H1 (cell line): ENCODE measurements around the gene GPR15LG. TPM values are rescaled to one million over a fixed set of nuclear protein-coding genes. Genes with fewer than 3 reads are reported as not detected.

ENCODE experiments used
- CTCF ChIA-PET: fragments of 300-600 bp; sonication (Branson Sonifier 250); formaldehyde crosslinking; loops from one replicate; lab custom pipeline; 2021; ENCODE audit not compliant: partially characterized antibody; lab: Charles Lee
- POLR2A ChIA-PET: fragments of 300-600 bp; sonication (Branson Sonifier 250); formaldehyde crosslinking; loops from one replicate; lab custom pipeline; 2021; ENCODE audit warnings: inconsistent platforms; ENCODE audit not compliant: partially characterized antibody; lab: Charles Lee
- DNase-seq, 2 experiments: peaks; one replicate each; pipeline versions ENCODE4 v3.0.0 to v3.0.0-alpha.2; 2010 to 2022; ENCODE audit warnings: low spot score in 2 of 2, low read depth in 1 of 2, mixed read lengths in 1 of 2
- FAIRE-seq: peaks from 2 replicates; lab custom pipeline; 2011; peaks lifted over from hg19 to GRCh38; lab: Jason Lieb, UNC
- H2AFZ ChIP-seq: 2 replicates; pipeline ENCODE4 v1.8.1; 2012; ENCODE audit warnings: low read length, inconsistent platforms
- H2AK5ac ChIP-seq: 2 replicates; pipeline ENCODE4 v1.6.1; 2013; ENCODE audit warnings: low read depth, low read length
- H2BK120ac ChIP-seq: replicated peaks from 2 replicates; pipeline ENCODE3; 2013; ENCODE audit warnings: low read depth, low read length, inconsistent platforms
- H2BK12ac ChIP-seq: 2 replicates; pipeline ENCODE4 v1.6.1; 2013; ENCODE audit warnings: low read depth, low read length
- H2BK15ac ChIP-seq: 2 replicates; pipeline ENCODE4 v1.6.1; 2013; ENCODE audit warnings: low read length
- H2BK20ac ChIP-seq: 2 replicates; pipeline ENCODE4 v1.6.1; 2013; ENCODE audit warnings: low read length
- H2BK5ac ChIP-seq: 2 replicates; pipeline ENCODE4 v1.6.1; 2013; ENCODE audit warnings: low read depth, low read length
- H3K14ac ChIP-seq: 2 replicates; pipeline ENCODE4 v1.6.1; 2013; ENCODE audit warnings: inconsistent platforms; ENCODE audit not compliant: insufficient read length
- H3K18ac ChIP-seq: 2 replicates; pipeline ENCODE4 v1.6.1; 2013; ENCODE audit warnings: low read length; ENCODE audit errors: extremely low read depth
- H3K23ac ChIP-seq: 2 replicates; pipeline ENCODE4 v1.6.1; 2013; ENCODE audit warnings: inconsistent platforms; ENCODE audit not compliant: insufficient read length
- H3K23me2 ChIP-seq: 2 replicates; pipeline ENCODE4 v1.6.1; 2013; ENCODE audit warnings: low read depth, low read length
- H3K27ac ChIP-seq: 2 replicates; pipeline ENCODE4 v1.6.1; 2011; ENCODE audit warnings: low read depth, low read length, inconsistent platforms
- H3K27me3 ChIP-seq, 4 experiments: replicated peaks in 1 of 4; 1 replicate in 1 of 4; 2 replicates in 3 of 4; pipeline versions ENCODE4 v1.6.1 to v1.8.1; 2011 to 2013; ENCODE audit warnings: low read length in 3 of 4, mild to moderate bottlenecking in 3 of 4, inconsistent platforms in 2 of 4, mixed read lengths in 2 of 4, moderate library complexity in 1 of 4; ENCODE audit not compliant: control insufficient read depth in 3 of 4, insufficient read depth in 3 of 4; ENCODE audit errors: extremely low read depth in 1 of 4
- H3K36me3 ChIP-seq, 4 experiments: 2 replicates each; pipeline versions ENCODE4 v1.6.1 to v1.8.1; 2011 to 2013; ENCODE audit warnings: mild to moderate bottlenecking in 4 of 4, low read length in 3 of 4, moderate library complexity in 2 of 4, control low read depth in 1 of 4, inconsistent platforms in 1 of 4; ENCODE audit not compliant: insufficient read depth in 4 of 4, control insufficient read depth in 2 of 4
- H3K4ac ChIP-seq: replicated peaks from 2 replicates; pipeline ENCODE3; 2013; ENCODE audit warnings: low read length, low read depth, mixed read lengths, inconsistent platforms; ENCODE audit not compliant: insufficient read length
- H3K4me1 ChIP-seq, 4 experiments: replicated peaks in 1 of 4; 1 replicate in 1 of 4; 2 replicates in 3 of 4; pipeline versions ENCODE4 v1.6.1 to v1.8.1; 2011 to 2013; ENCODE audit warnings: low read length in 3 of 4, inconsistent platforms in 2 of 4, mixed read lengths in 1 of 4; ENCODE audit not compliant: insufficient read depth in 4 of 4, control insufficient read depth in 3 of 4
- H3K4me2 ChIP-seq, 2 experiments: 2 replicates each; pipeline versions ENCODE4 v1.6.1 to v1.8.1; 2011 to 2013; ENCODE audit warnings: low read depth in 2 of 2, low read length in 2 of 2, control low read depth in 1 of 2, inconsistent platforms in 1 of 2, mild to moderate bottlenecking in 1 of 2; ENCODE audit not compliant: insufficient read depth in 1 of 2
- H3K4me3 ChIP-seq, 4 experiments: fragments of 200-600, 300-600 bp in 1 of 4; sonication (generic), shearing (Covaris generic), sonication (Bioruptor Twin) in 1 of 4; 2 replicates each; pipeline versions ENCODE4 v1.5.1 to v1.8.1; 2011 to 2016; ENCODE audit warnings: low read length in 4 of 4, low read depth in 3 of 4, control low read depth in 2 of 4, inconsistent platforms in 2 of 4, mild to moderate bottlenecking in 2 of 4, mixed read lengths in 1 of 4, moderate library complexity in 1 of 4; ENCODE audit not compliant: insufficient read depth in 2 of 4; ENCODE audit errors: extremely low read depth in 1 of 4
- H3K56ac ChIP-seq: replicated peaks from 2 replicates; pipeline ENCODE3; 2013; ENCODE audit warnings: low read depth, mild to moderate bottlenecking, mixed read lengths, low read length, inconsistent platforms; ENCODE audit not compliant: insufficient read length
- H3K79me1 ChIP-seq: 2 replicates; pipeline ENCODE4 v1.6.1; 2013; ENCODE audit warnings: low read depth, low read length, control low read depth
- H3K79me2 ChIP-seq, 2 experiments: 2 replicates each; pipeline versions ENCODE4 v1.6.1 to v1.8.1; 2012 to 2013; ENCODE audit warnings: low read length in 2 of 2, mild to moderate bottlenecking in 2 of 2, inconsistent platforms in 1 of 2; ENCODE audit not compliant: insufficient read depth in 2 of 2, control insufficient read depth in 1 of 2
- H3K9ac ChIP-seq, 4 experiments: replicated peaks in 1 of 4; 1 replicate in 1 of 4; 2 replicates in 3 of 4; pipeline versions ENCODE4 v1.6.1 to v1.8.1; 2011 to 2013; ENCODE audit warnings: low read depth in 3 of 4, low read length in 3 of 4, control low read depth in 2 of 4, mild to moderate bottlenecking in 2 of 4, moderate library complexity in 2 of 4, inconsistent platforms in 1 of 4; ENCODE audit errors: extremely low read depth in 1 of 4
- H3K9me3 ChIP-seq, 2 experiments: 2 replicates each; pipeline versions ENCODE4 v1.6.1 to v1.8.1; 2012 to 2013; ENCODE audit warnings: mild to moderate bottlenecking in 2 of 2, moderate library complexity in 2 of 2, control low read depth in 1 of 2, inconsistent platforms in 1 of 2, low read depth in 1 of 2, low read length in 1 of 2, mixed read lengths in 1 of 2; ENCODE audit not compliant: insufficient read depth in 2 of 2
- H4K20me1 ChIP-seq, 2 experiments: replicated peaks in 1 of 2; 2 replicates each; pipeline versions ENCODE3 to v1.8.1; 2011 to 2013; ENCODE audit warnings: inconsistent platforms in 2 of 2, low read length in 2 of 2, mild to moderate bottlenecking in 1 of 2; ENCODE audit not compliant: insufficient read depth in 2 of 2, control insufficient read depth in 1 of 2
- H4K5ac ChIP-seq: 2 replicates; pipeline ENCODE4 v1.6.1; 2013; ENCODE audit warnings: low read length, low read depth, mixed read lengths, inconsistent platforms; ENCODE audit not compliant: insufficient read length
- H4K8ac ChIP-seq: 2 replicates; pipeline ENCODE4 v1.8.0; 2013; ENCODE audit warnings: mild to moderate bottlenecking, moderate library complexity, low read length, inconsistent platforms; ENCODE audit not compliant: insufficient read depth; ENCODE audit errors: extremely low read depth
- H4K91ac ChIP-seq: replicated peaks from 2 replicates; pipeline ENCODE3; 2013; ENCODE audit warnings: low read length, mixed read lengths, inconsistent platforms; ENCODE audit not compliant: insufficient read length
- CTCF ChIP-seq, 3 experiments: IDR thresholded peaks; 1 replicate in 2 of 3; 2 replicates in 1 of 3; pipeline versions ENCODE4 v1.5.1 to v1.6.1; 2011; ENCODE audit warnings: low read length in 3 of 3, mild to moderate bottlenecking in 3 of 3, inconsistent platforms in 2 of 3, low read depth in 1 of 3, moderate library complexity in 1 of 3; ENCODE audit not compliant: insufficient read depth in 1 of 3; ENCODE audit errors: control extremely low read depth in 1 of 3
- KDM4A ChIP-seq: IDR thresholded peaks from one replicate; pipeline ENCODE4 v1.7.1; 2012; ENCODE audit warnings: low read depth, mild to moderate bottlenecking, moderate library complexity, low read length, inconsistent platforms; ENCODE audit not compliant: severe bottlenecking
- MAX ChIP-seq: IDR thresholded peaks from 2 replicates; pipeline ENCODE4 v1.6.1; 2012; ENCODE audit warnings: inconsistent platforms
- POLR2AphosphoS5 ChIP-seq: IDR thresholded peaks from 2 replicates; pipeline ENCODE4 v1.6.1; 2011; ENCODE audit warnings: low read depth, low read length
- POU5F1 ChIP-seq: IDR thresholded peaks from 2 replicates; pipeline ENCODE4 v1.6.1; 2011; ENCODE audit warnings: low read depth, mild to moderate bottlenecking, low read length, moderate library complexity
- RAD21 ChIP-seq, 2 experiments: IDR thresholded peaks in 1 of 2; conservative IDR thresholded peaks in 1 of 2; 2 replicates each; pipeline ENCODE4 v1.6.1; 2011; ENCODE audit warnings: low read depth in 2 of 2, low read length in 2 of 2, improper control_type of control experiment in 1 of 2, inconsistent platforms in 1 of 2, mild to moderate bottlenecking in 1 of 2, moderate library complexity in 1 of 2
- SIN3A ChIP-seq, 2 experiments: IDR thresholded peaks in 1 of 2; conservative IDR thresholded peaks in 1 of 2; 2 replicates each; pipeline ENCODE4 v1.6.1; 2011 to 2012; ENCODE audit warnings: low read length in 2 of 2, improper control_type of control experiment in 1 of 2, low read depth in 1 of 2, mild to moderate bottlenecking in 1 of 2
- SIX5 ChIP-seq: IDR thresholded peaks from 2 replicates; pipeline ENCODE4 v1.6.1; 2011; ENCODE audit warnings: mild to moderate bottlenecking, low read depth, low read length
- WGBS, 2 experiments: shearing (Covaris generic) in 1 of 2; methylation state at CpG; one replicate each; pipeline versions ENCODE4 v1.1.6 to v1.1.7; 2013 to 2015; ENCODE audit warnings: low lambda C conversion rate in 2 of 2, mixed read lengths in 2 of 2, inconsistent platforms in 1 of 2, low coverage in 1 of 2, missing lambda C conversion rate in 1 of 2; ENCODE audit not compliant: insufficient replicate concordance in 2 of 2, insufficient coverage in 1 of 2, insufficient read length in 1 of 2; ENCODE audit errors: extremely low coverage in 1 of 2, missing lambda C conversion rate in 1 of 2; 5-methylcytosine and 5-hydroxymethylcytosine counted together
- polyA plus RNA-seq, 7 experiments: library from polyadenylated mRNA; depleted of rRNA in 3 of 7; stranded (reverse) in 5 of 7; unstranded in 2 of 7; fragments of >200 nt in 5 of 7; fragments of 200-250 nt in 2 of 7; gene quantifications; 1 replicate in 5 of 7; 2 replicates in 1 of 7; 4 replicates in 1 of 7; pipeline versions ENCODE4 v1.2.1 to v1.2.3, GENCODE V29; 2011 to 2013; ENCODE audit warnings: missing spikeins in 2 of 7, mixed read lengths in 2 of 7
- total RNA-seq: library from RNA; stranded (reverse); fragmentation: NEBNext Ultra II Directional; extraction: Animal tissue kit (Norgen Biotek cat#: 25700); gene quantifications from 2 replicates; pipeline ENCODE4 v1.2.1, GENCODE V29; 2021

GPR15LG gene
- total and polyA plus RNA-seq, 2 of the 8 experiments (the other 6 are each of a cell fraction or from before 2014, with no cell fraction given): not detected

GRCh38 chr10:84205049-84205852 is 31.6 kb downstream of the GPR15LG start:
- H4K5ac ChIP-seq: no peak overlapping the region
- H3K14ac ChIP-seq: no peak overlapping the region
- H2BK15ac ChIP-seq: no peak overlapping the region
- no peak overlapping the region for H3K4me3 ChIP-seq
- H3K18ac ChIP-seq: no peak overlapping the region
- no peaks in the 10 kb centered on the region for H3K79me1 ChIP-seq
- H2AK5ac ChIP-seq: no peak overlapping the region
- H2BK120ac ChIP-seq: no peak overlapping the region
- CTCF ChIA-PET: interaction anchor here (0.6 to 10.8 kb wide), 45 partner anchors 8 to 631 kb away, joined by 3 to 248 read pairs (median 5); partner anchors contain the start of genes CDHR1, GHITM, LRIT2 and RGR
- no peak overlapping the region for H2BK20ac ChIP-seq
- no peak overlapping the region for H2BK12ac ChIP-seq
- H3K27ac ChIP-seq: no peak overlapping the region
- H2AFZ ChIP-seq: no peak overlapping the region
- no peaks in the 10 kb centered on the region for H3K4me1 ChIP-seq
- WGBS, 2 experiments: 40% methylated on average over 8 of the region's 8 CpGs; no CpG with 5 or more reads in 1 of the 2 experiments
- POLR2A ChIA-PET: no interaction called here
- H3K4ac ChIP-seq: no peak overlapping the region
- H4K91ac ChIP-seq: no peak overlapping the region
- no peak overlapping the region for H2BK5ac ChIP-seq
- no peak overlapping the region; the same call in 1 of the 2 replicates for H4K8ac ChIP-seq
- H3K23ac ChIP-seq: no peak overlapping the region
- no peaks in the 10 kb centered on the region for H3K23me2 ChIP-seq
- H3K9ac ChIP-seq: no peak overlapping the region
- peak; percentile 58 for FAIRE-seq
- H3K27me3 ChIP-seq: no peaks in the 10 kb centered on the region
- peak in 1 of 2 experiments; percentile 89 for DNase-seq
- no peak overlapping the region for H3K56ac ChIP-seq
- H3K4me2 ChIP-seq: no peak overlapping the region
- H3K36me3 ChIP-seq: no peaks in the 10 kb centered on the region
- H4K20me1 ChIP-seq: peaks cover 0 to 4% of the 10 kb centered on the region in 2 experiments
- H3K79me2 ChIP-seq: no peaks in the 10 kb centered on the region
- H3K9me3 ChIP-seq: no peaks in the 10 kb centered on the region
- TF ChIP-seq RAD21 (IDR thresholded peaks at IDR 0.05 in 1 of 2, conservative IDR thresholded peaks at IDR 0.05 in 1 of 2; ENCODE audit: low read depth in 2 of 2, low read length in 2 of 2) (peak; percentile 86 to 88), KDM4A (no peak), MAX (no peak), SIX5 (no peak), CTCF (IDR thresholded peaks at IDR 0.05; ENCODE audit: control extremely low read depth in 1 of 3, insufficient read depth in 1 of 3, low read depth in 1 of 3, low read length in 3 of 3) (peak; percentile 93 to 97 (median 93)), SIN3A (conservative IDR thresholded peaks at IDR 0.05 in 1 of 2, IDR thresholded peaks at IDR 0.05 in 1 of 2; ENCODE audit: low read depth in 1 of 2, low read length in 2 of 2) (no peak), POU5F1 (0 out of 2 replicates have a peak, but pooled peaks have one; percentile 8), POLR2AphosphoS5 (no peak)
